ENCODE measurements around the gene CDO1. TPM values are rescaled to one million over a fixed set of nuclear protein-coding genes. Genes with fewer than 3 reads are reported as not detected.

The CDO1 gene
- polyA plus RNA-seq, 2 of the 4 experiments (the other 2 are of a cell fraction) = not detected

- FAIRE-seq (no peak), ATAC-seq (no peak), DNase-seq (ENCODE audit: low read depth in 1 of 2, low spot score in 1 of 2) (no peak)
- no peaks in the 10 kb centered on the region for H3K4me1 ChIP-seq
- H3K9me3 ChIP-seq = no peaks in the 10 kb centered on the region
- WGBS (ENCODE audit: missing lambda C conversion rate) = 0% methylated on average over 1 of the region's 1 CpG
- H3K27ac ChIP-seq = no peak overlapping the region
- H3K4me3 ChIP-seq = no peak overlapping the region
- H3K4me2 ChIP-seq = no peak overlapping the region
- CTCF ChIA-PET = no interaction called here
- POLR2A ChIA-PET = no interaction called here
- TF ChIP-seq HDAC2 (IDR thresholded peaks at IDR 0.05) = no peak
- TF ChIP-seq BHLHE40 (IDR thresholded peaks at IDR 0.05; ENCODE audit: low read depth, low read length) = no peak
- TF ChIP-seq, protein P1, sequence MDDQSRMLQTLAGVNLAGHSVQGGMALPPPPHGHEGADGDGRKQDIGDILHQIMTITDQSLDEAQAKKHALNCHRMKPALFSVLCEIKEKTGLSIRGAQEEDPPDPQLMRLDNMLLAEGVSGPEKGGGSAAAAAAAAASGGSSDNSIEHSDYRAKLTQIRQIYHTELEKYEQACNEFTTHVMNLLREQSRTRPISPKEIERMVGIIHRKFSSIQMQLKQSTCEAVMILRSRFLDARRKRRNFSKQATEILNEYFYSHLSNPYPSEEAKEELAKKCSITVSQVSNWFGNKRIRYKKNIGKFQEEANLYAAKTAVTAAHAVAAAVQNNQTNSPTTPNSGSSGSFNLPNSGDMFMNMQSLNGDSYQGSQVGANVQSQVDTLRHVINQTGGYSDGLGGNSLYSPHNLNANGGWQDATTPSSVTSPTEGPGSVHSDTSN (IDR thresholded peaks at IDR 0.05) = no peak
- TF ChIP-seq, protein P2, sequence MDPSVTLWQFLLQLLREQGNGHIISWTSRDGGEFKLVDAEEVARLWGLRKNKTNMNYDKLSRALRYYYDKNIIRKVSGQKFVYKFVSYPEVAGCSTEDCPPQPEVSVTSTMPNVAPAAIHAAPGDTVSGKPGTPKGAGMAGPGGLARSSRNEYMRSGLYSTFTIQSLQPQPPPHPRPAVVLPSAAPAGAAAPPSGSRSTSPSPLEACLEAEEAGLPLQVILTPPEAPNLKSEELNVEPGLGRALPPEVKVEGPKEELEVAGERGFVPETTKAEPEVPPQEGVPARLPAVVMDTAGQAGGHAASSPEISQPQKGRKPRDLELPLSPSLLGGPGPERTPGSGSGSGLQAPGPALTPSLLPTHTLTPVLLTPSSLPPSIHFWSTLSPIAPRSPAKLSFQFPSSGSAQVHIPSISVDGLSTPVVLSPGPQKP (IDR thresholded peaks at IDR 0.05; ENCODE audit: low read depth, low read length) = no peak
Observed at GRCh38 chr5:115755675-115756074, 60.8 kb downstream of the CDO1 start.

Small RNAs within 50 kb of the gene (small RNA-seq; reads per million reads assigned to genes)
- 0 to 1.0 (median 0.02) reads per million in 6 experiments for gene RNU2-49P

Other genes starting within 250 kb of the CDO1 start
- 0.07 and 0.34 TPM in 2 replicates for gene TICAM2, start 214.2 kb downstream of the CDO1 start, polyA plus RNA-seq (2011; rRNA removed)
- 0.37 to 0.77 TPM (median 0.49 TPM) in 3 replicates for gene TICAM2, start 214.2 kb downstream of the CDO1 start, polyA plus RNA-seq (2017; fragmentation: RNase III; extraction: RNeasy Plus Mini Kit Qiagen cat#74134 plus additional on column Dnase treatment)
- gene TMED7, start 190.6 kb downstream of the CDO1 start, polyA plus RNA-seq (2011; rRNA removed) = 76.1 and 99.1 TPM in 2 replicates
- gene TMED7, start 190.6 kb downstream of the CDO1 start, polyA plus RNA-seq (2017; fragmentation: RNase III; extraction: RNeasy Plus Mini Kit Qiagen cat#74134 plus additional on column Dnase treatment) = 50.4 to 66.3 TPM (median 60.6 TPM) in 3 replicates
- gene ATG12, start 24.9 kb upstream of the CDO1 start, polyA plus RNA-seq (2011; rRNA removed) = 111 and 126 TPM in 2 replicates
- 43.3 to 49.1 TPM (median 48.9 TPM) in 3 replicates for gene ATG12, start 24.9 kb upstream of the CDO1 start, polyA plus RNA-seq (2017; fragmentation: RNase III; extraction: RNeasy Plus Mini Kit Qiagen cat#74134 plus additional on column Dnase treatment)
- 59.4 and 103 TPM in 2 replicates for gene AP3S1, start 25.3 kb upstream of the CDO1 start, polyA plus RNA-seq (2011; rRNA removed)
- 75.7 to 82.3 TPM (median 75.7 TPM) in 3 replicates for gene AP3S1, start 25.3 kb upstream of the CDO1 start, polyA plus RNA-seq (2017; fragmentation: RNase III; extraction: RNeasy Plus Mini Kit Qiagen cat#74134 plus additional on column Dnase treatment)
- gene LVRN, start 145.8 kb upstream of the CDO1 start, polyA plus RNA-seq (2011; rRNA removed) = 0.16 and 0.19 TPM in 2 replicates
- gene LVRN, start 145.8 kb upstream of the CDO1 start, polyA plus RNA-seq (2017; fragmentation: RNase III; extraction: RNeasy Plus Mini Kit Qiagen cat#74134 plus additional on column Dnase treatment) = 0.03 to 0.06 TPM (median 0.05 TPM) in 3 replicates
- 0.21 TPM in 2 replicates for gene ARL14EPL, start 215.8 kb upstream of the CDO1 start, polyA plus RNA-seq (2011; rRNA removed)
- 0.05 to 0.12 TPM (median 0.12 TPM) in 3 replicates for gene ARL14EPL, start 215.8 kb upstream of the CDO1 start, polyA plus RNA-seq (2017; fragmentation: RNase III; extraction: RNeasy Plus Mini Kit Qiagen cat#74134 plus additional on column Dnase treatment)

Measured in A549 (cell line).